Activated CD4-positive, alpha-beta memory T cell treated with anti-CD3 and anti-CD28 coated beads for 36 hours (primary cell): ENCODE data around the gene LMAN2. TPM values are rescaled to one million over a fixed set of nuclear protein-coding genes. Genes with fewer than 3 reads are reported as not detected.

Experiments
- CTCF ChIA-PET: fragments of 350-600 bp; sonication (Branson Sonifier 250); formaldehyde crosslinking; loops from one replicate; lab custom pipeline; 2021; ENCODE audit warnings: antibody characterized with exemption, inconsistent platforms; lab: Charles Lee
- POLR2A ChIA-PET: fragments of 350-600 bp; sonication (Branson Sonifier 250); formaldehyde crosslinking; loops from one replicate; lab custom pipeline; 2021; ENCODE audit warnings: antibody characterized with exemption; lab: Charles Lee
- DNase-seq: peaks from one replicate; pipeline ENCODE4 v3.0.0-alpha.2; 2020
- H3K27ac Mint-ChIP-seq: one replicate; pipeline ENCODE4 v1.8.0; 2021; ENCODE audit warnings: mixed read lengths
- H3K27me3 Mint-ChIP-seq: one replicate; pipeline ENCODE4 v1.8.0; 2021; ENCODE audit warnings: mixed read lengths
- H3K36me3 Mint-ChIP-seq: one replicate; pipeline ENCODE4 v1.8.0; 2021; ENCODE audit warnings: mixed read lengths
- H3K4me1 Mint-ChIP-seq: one replicate; pipeline ENCODE4 v1.8.0; 2021; ENCODE audit warnings: low read depth, mixed read lengths
- H3K4me3 Mint-ChIP-seq: one replicate; pipeline ENCODE4 v1.8.0; 2021; ENCODE audit warnings: mild to moderate bottlenecking, mixed read lengths
- H3K9me3 Mint-ChIP-seq: one replicate; pipeline ENCODE4 v1.8.0; 2021; ENCODE audit warnings: mixed read lengths
- intact Hi-C: fragments of 100-400 bp; cut with micrococcal nuclease; formaldehyde crosslinking; loops from one replicate; pipeline ENCODE4 v1.15.1; 2023
- total RNA-seq, 2 experiments: library from RNA; stranded (reverse); gene quantifications; one replicate each; pipeline ENCODE4 v1.2.3, GENCODE V29; 2021

The LMAN2 gene
- total RNA-seq, 2 experiments from 2014 or later: 98.3 to 104 TPM

DNA sequence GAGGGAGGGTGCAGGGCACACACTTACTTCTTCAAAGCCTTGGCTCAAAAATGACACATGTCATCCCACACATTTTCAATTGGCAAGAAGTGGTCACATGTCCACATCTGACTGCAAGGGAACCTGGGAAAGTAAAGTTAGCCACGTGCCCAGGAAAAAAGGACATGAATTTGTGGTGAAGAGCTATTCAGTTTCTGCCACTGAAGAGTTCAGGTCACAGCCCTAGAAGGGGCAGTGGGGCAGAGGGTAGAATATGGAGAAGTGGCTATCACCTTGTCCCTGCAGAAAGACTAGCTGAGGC is 4.3 kb upstream of the LMAN2 start:
- no peak overlapping the region for H3K4me3 Mint-ChIP-seq
- CTCF ChIA-PET: interaction anchor here (1.3 to 8.7 kb wide), 4 partner anchors 23 to 102 kb away, joined by 3 to 66 read pairs (median 4); no protein-coding TSS in a partner anchor
- intact Hi-C loops: loop anchor here (2.0 kb wide), 1 partner anchor 73 kb away; no protein-coding TSS in a partner anchor
- H3K9me3 Mint-ChIP-seq: peaks cover 9% of the 10 kb centered on the region
- no peaks in the 10 kb centered on the region for H3K27me3 Mint-ChIP-seq
- peaks cover 60% of the 10 kb centered on the region for H3K4me1 Mint-ChIP-seq
- POLR2A ChIA-PET: no interaction called here
- H3K36me3 Mint-ChIP-seq: peaks cover 3% of the 10 kb centered on the region
- H3K27ac Mint-ChIP-seq: no peak overlapping the region
- DNase-seq: no peak

DNA sequence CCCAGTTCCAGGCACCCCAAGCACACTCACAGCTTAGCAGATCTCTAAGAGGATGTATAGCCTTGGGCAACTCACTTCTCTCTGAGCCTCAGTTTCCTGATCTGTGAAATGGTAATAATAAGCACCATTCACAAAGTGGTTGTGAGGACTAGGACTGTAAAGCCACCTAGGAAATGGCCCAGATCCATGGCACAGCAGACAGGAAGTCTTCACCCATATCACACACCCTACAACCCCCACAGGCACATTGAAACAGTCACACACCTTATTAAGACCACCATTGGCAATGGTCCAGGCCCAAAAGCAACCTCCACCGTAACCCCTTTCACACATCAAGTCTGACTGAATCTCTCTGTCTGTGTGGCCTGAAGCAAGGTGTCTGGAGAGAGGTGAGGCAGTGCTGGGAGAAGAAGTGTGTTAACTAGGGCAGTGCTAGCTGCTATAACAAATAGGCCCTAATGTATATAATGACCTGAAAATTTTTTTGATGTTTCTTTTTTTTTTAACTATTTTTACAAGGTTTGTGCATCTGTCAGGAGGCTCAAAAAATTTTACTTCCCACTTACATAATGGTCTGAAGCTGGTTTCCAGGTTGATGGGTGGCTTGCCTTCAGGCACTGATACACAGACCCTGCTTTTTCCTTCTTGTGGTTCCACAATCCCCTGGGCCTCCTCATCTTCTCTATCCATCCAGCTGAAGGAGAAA is 3.8 kb upstream of the LMAN2 start:
- no peak for DNase-seq
- intact Hi-C loops: no loop called here
- H3K27me3 Mint-ChIP-seq: no peaks in the 10 kb centered on the region
- ChIA-PET POLR2A (no interaction called here), CTCF (interaction anchor here (0.6 to 8.7 kb wide), 3 partner anchors 9 to 47 kb away, joined by 4 to 66 read pairs (median 5); no protein-coding TSS in a partner anchor)
- peaks cover 62% of the 10 kb centered on the region for H3K4me1 Mint-ChIP-seq
- peaks cover 9% of the 10 kb centered on the region for H3K9me3 Mint-ChIP-seq
- peak overlapping the region; percentile 14 for H3K4me3 Mint-ChIP-seq
- H3K36me3 Mint-ChIP-seq: peaks cover 3% of the 10 kb centered on the region
- H3K27ac Mint-ChIP-seq: no peak overlapping the region

DNA sequence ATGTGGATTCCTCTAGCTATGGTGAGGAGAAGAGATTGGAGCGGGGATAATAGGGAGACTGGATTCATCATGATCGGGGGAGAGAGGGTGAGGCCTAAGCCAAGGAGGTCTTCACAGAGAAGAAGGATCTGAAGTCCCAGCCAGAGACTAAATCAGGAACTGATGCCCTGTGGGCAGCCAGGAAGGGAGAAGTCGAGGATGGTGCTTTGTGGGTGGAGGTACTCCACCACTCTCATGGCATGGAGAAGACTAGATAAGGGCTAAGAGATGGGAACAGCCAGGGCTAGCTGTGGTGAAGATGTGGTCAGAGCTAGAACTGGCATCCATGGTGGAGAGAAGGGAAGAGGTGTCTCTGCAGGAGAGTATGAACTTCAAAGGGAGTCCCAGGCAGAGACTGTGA is 3.2 kb upstream of the LMAN2 start:
- Mint-ChIP-seq H3K9me3 (peaks cover 9% of the 10 kb centered on the region), H3K4me1 (peaks cover 62% of the 10 kb centered on the region), H3K27ac (no peak overlapping the region), H3K27me3 (no peaks in the 10 kb centered on the region), H3K36me3 (peaks cover 3% of the 10 kb centered on the region), H3K4me3 (no peak overlapping the region)
- intact Hi-C loops: loop anchor here (5.0 kb wide), 3 partner anchors 33 to 967 kb away; partner anchors contain the start of genes HIGD2A, NOP16 and NSD1
- ChIA-PET POLR2A (no interaction called here), CTCF (interaction anchor here (0.6 to 8.7 kb wide), 4 partner anchors 10 to 101 kb away, joined by 4 to 66 read pairs (median 5); no protein-coding TSS in a partner anchor)
- DNase-seq: no peak

DNA sequence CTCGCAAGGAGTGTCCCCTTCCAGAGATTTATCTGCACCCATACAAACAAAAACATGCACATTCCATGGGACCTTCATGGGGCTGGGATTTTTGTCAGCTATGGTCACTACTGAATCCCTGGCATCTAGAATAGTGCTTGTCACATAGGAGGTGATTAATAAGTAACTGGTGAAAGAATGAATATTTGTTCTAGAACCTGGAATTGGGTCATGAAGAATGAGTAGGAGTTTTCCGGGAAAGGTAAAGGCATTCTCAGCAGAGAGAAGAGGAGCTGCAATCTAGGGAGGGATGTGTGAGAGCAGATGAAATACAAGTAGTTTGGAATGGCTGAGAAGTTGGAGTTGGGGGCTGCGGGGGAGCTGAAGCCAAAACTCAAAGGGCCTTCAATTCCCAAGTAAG is 2.8 kb upstream of the LMAN2 start:
- ChIA-PET CTCF (interaction anchor here (1.2 to 8.7 kb wide), 3 partner anchors 17 to 101 kb away, joined by 5 to 66 read pairs (median 33); no protein-coding TSS in a partner anchor), POLR2A (no interaction called here)
- intact Hi-C loops: loop anchor here (5.0 kb wide), 3 partner anchors 33 to 967 kb away; partner anchors contain the start of genes HIGD2A, NOP16 and NSD1
- Mint-ChIP-seq H3K36me3 (peaks cover 3% of the 10 kb centered on the region), H3K9me3 (peaks cover 9% of the 10 kb centered on the region), H3K27ac (no peak overlapping the region), H3K4me1 (peaks cover 62% of the 10 kb centered on the region), H3K4me3 (no peak overlapping the region), H3K27me3 (no peaks in the 10 kb centered on the region)
- DNase-seq: no peak

DNA sequence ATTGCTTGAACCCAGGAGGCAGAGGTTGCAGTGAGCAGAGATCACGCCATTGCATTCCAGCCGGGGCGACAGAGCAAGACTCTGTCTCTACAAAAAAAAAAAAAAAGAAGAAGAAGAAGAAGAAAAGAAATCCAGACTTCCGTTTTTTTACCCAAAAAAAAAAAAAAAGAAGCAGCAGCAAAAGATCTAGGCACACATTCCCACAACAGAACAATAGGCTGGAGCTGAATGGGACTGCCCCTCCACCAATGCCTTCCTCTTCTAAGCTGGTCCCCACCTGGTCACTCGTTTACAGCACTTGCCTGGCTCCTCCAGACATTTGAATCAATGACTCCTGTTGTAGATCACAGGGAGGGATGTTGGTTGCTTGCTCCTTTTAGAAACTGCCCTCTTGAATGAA is 1.6 kb upstream of the LMAN2 start:
- Mint-ChIP-seq H3K27me3 (no peaks in the 10 kb centered on the region), H3K36me3 (peaks cover 3% of the 10 kb centered on the region), H3K4me1 (peaks cover 62% of the 10 kb centered on the region), H3K9me3 (peaks cover 9% of the 10 kb centered on the region), H3K27ac (no peak overlapping the region), H3K4me3 (no peak overlapping the region)
- intact Hi-C loops: loop anchor here (5.0 kb wide), 3 partner anchors 34 to 966 kb away; partner anchors contain the start of genes HIGD2A, NOP16 and NSD1
- CTCF ChIA-PET: interaction anchor here (3.0 to 5.7 kb wide), 4 partner anchors 18 to 50 kb away, joined by 15 to 33 read pairs (median 23); no protein-coding TSS in a partner anchor
- POLR2A ChIA-PET: interaction anchor here (0.7 kb wide), 1 partner anchor 91 kb away, joined by 3 read pairs; no protein-coding TSS in a partner anchor
- no peak for DNase-seq

DNA sequence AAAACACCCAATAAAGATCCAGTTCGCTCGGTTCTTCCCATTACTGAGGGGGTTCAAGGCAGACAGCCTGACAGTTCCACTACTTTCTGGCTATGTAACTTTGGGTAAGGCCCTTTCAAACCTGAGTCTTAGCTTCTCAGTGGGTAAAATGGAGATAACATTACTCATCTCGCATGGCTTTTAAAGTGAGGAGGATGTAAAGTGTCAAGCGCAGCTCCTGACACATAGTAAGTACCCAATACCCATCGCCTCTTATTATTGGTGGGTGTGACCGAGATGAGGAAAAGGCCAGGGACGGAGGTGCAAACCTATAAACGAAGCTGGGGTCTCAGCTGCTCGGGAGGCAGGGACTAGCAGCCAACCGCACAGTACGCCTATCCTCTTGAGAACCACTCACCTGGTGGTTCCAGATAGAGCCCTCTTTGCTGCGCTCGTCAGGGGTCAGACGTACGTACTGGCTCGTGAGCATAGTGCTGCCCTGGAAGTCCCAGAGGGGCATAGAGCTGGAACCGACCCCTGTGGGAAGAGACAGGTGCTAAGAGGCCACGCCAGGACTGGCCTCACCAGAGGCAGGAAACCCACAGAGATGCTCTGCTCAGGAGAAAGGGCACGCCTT is 584 bp downstream of the LMAN2 start:
- Mint-ChIP-seq H3K4me3 (peak overlapping the region; percentile 96), H3K9me3 (peaks cover 9% of the 10 kb centered on the region), H3K27me3 (no peaks in the 10 kb centered on the region), H3K36me3 (peaks cover 10% of the 10 kb centered on the region), H3K4me1 (peaks cover 61% of the 10 kb centered on the region), H3K27ac (peak overlapping the region; percentile 99)
- POLR2A ChIA-PET: interaction anchor here (0.8 to 2.5 kb wide), 11 partner anchors 10 to 249 kb away, joined by 3 to 11 read pairs (median 6); partner anchors contain the start of genes B4GALT7, GRK6, MXD3 and PDLIM7
- DNase-seq: peak; percentile 24
- CTCF ChIA-PET: interaction anchor here (0.8 to 5.7 kb wide), 13 partner anchors 9 to 237 kb away, joined by 3 to 33 read pairs (median 4); partner anchors contain the start of genes PRELID1 and RAB24
- intact Hi-C loops: loop anchor here (2.0 to 5.0 kb wide), 4 partner anchors 36 to 964 kb away; partner anchors contain the start of genes HIGD2A, NOP16 and NSD1

DNA sequence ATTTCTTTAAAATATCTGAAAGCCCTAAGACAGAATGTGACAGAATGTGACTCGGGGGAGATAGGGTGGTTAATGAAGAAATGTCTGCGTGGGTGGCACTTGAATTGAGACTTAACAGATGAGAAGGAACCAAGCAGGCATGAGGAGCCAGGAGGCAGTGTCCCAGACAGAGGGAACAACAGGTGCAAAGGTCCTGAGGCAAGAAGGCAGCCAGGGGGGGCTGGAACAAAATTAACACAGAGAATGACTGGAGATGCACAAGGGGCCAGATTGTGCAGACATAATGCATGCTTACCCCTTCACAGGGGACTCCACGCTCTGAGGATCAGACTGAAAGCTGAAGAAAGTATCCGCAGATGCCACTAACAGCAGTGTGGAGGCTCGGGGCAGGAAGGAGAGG is 1.7 kb downstream of the LMAN2 start:
- Mint-ChIP-seq H3K27me3 (no peaks in the 10 kb centered on the region), H3K4me3 (peak overlapping the region; percentile 64), H3K27ac (peak overlapping the region; percentile 9), H3K9me3 (no peaks in the 10 kb centered on the region), H3K36me3 (peaks cover 8% of the 10 kb centered on the region), H3K4me1 (peaks cover 51% of the 10 kb centered on the region)
- CTCF ChIA-PET: interaction anchor here (1.2 to 5.7 kb wide), 5 partner anchors 7 to 52 kb away, joined by 3 to 33 read pairs (median 3); no protein-coding TSS in a partner anchor
- POLR2A ChIA-PET: interaction anchor here (1.4 kb wide), 1 partner anchor 39 kb away, joined by 5 read pairs; no protein-coding TSS in a partner anchor
- intact Hi-C loops: loop anchor here (2.0 to 5.0 kb wide), 4 partner anchors 37 to 962 kb away; partner anchors contain the start of genes HIGD2A, NOP16 and NSD1
- DNase-seq: no peak

DNA sequence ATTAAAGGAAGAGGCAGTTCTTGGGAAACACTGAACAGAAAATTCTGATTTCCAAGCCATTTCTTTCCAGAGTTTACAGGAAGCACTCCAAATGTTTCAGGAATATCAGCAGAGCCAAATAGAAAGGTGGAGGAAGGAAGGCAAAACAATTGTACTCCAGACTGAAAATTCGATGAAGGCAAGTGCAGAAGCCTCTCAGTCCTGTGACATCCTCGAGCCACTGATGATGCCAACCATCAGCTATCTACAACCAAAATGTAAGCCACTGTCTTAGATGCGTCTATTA is 2.2 kb downstream of the LMAN2 start:
- H3K4me1 Mint-ChIP-seq: peaks cover 46% of the 10 kb centered on the region
- ChIA-PET POLR2A (interaction anchor here (0.7 kb wide), 1 partner anchor 833 kb away, joined by 3 read pairs; no protein-coding TSS in a partner anchor), CTCF (interaction anchor here (1.2 to 5.7 kb wide), 7 partner anchors 21 to 152 kb away, joined by 3 to 33 read pairs (median 4); no protein-coding TSS in a partner anchor)
- H3K27ac Mint-ChIP-seq: no peak overlapping the region
- H3K9me3 Mint-ChIP-seq: no peaks in the 10 kb centered on the region
- no peak for DNase-seq
- no peaks in the 10 kb centered on the region for H3K27me3 Mint-ChIP-seq
- H3K4me3 Mint-ChIP-seq: no peak overlapping the region
- intact Hi-C loops: no loop called here
- peaks cover 8% of the 10 kb centered on the region for H3K36me3 Mint-ChIP-seq

DNA sequence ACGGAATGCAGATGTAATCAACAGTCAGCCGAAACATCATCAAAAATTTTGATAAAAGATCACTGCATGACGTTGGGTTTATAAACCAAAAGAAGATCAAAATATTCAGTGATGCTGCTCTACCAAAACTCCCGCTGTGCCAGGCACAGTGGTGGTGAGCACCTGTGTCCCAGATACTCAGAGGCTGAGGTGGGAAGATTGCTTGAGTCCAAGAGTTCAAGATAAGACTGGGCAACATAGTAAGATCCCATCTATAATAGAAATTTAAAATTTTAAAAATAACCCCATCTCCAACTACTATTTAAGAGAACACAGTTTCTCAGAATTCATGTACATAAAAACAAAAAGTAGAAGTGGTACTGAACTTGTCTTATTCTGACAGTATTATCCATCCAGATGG is 3.8 kb downstream of the LMAN2 start:
- DNase-seq: no peak
- no peaks in the 10 kb centered on the region for H3K9me3 Mint-ChIP-seq
- POLR2A ChIA-PET: interaction anchor here (0.5 kb wide), 1 partner anchor 37 kb away, joined by 3 read pairs; the partner anchor contains the start of gene SLC34A1
- H3K27ac Mint-ChIP-seq: peak overlapping the region; percentile 55
- H3K4me1 Mint-ChIP-seq: peaks cover 49% of the 10 kb centered on the region
- peaks cover 13% of the 10 kb centered on the region for H3K36me3 Mint-ChIP-seq
- H3K27me3 Mint-ChIP-seq: no peaks in the 10 kb centered on the region
- intact Hi-C loops: no loop called here
- CTCF ChIA-PET: interaction anchor here (1.2 kb wide), 2 partner anchors 43 to 55 kb away, joined by 3 to 4 read pairs; no protein-coding TSS in a partner anchor
- no peak overlapping the region for H3K4me3 Mint-ChIP-seq

DNA sequence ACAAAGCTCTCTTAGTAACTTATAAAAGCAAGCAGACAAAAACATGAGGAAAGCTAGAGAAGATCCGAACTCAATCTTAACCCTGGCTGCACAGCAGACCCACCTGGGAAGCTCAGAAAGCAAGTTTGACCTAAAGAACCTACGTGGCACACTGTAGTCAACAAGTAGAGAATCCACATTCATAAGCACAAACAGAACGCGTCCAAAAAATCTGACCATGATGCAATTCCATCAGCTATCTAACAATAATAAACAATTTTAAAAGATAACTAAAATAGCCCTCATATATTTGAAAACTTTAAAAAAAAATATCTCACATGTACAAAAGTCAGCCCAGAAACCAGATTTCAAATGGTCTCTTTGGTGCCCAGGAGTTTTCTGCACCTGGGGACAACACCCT is 4.6 kb downstream of the LMAN2 start:
- ChIA-PET POLR2A (no interaction called here), CTCF (interaction anchor here (0.5 to 1.8 kb wide), 11 partner anchors 13 to 154 kb away, joined by 3 to 6 read pairs (median 3); partner anchors contain the start of gene SLC34A1)
- intact Hi-C loops: no loop called here
- H3K36me3 Mint-ChIP-seq: peaks cover 15% of the 10 kb centered on the region
- H3K4me1 Mint-ChIP-seq: peaks cover 45% of the 10 kb centered on the region
- H3K27me3 Mint-ChIP-seq: no peaks in the 10 kb centered on the region
- no peaks in the 10 kb centered on the region for H3K9me3 Mint-ChIP-seq
- H3K4me3 Mint-ChIP-seq: no peak overlapping the region
- H3K27ac Mint-ChIP-seq: peak overlapping the region; percentile 35
- no peak for DNase-seq

DNA sequence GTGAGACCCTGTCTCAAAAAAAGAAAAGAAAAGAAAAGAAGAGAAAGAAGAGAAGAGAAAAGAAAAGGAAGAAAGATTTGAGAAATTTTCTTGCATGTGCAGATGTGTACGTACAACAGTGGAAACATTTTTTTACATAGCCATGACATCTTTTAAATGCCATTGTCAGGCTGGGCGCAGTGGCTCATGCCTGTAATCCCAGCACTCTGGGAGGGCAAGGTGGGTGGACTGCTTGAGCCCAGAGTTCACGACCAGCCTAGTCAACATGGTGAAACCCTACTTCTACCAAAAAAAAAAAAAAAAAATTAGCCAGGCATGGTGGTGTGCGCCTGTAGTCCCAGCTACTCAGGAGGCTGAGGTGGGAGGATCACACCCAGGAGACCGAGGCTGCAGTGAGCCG is 6.6 kb downstream of the LMAN2 start:
- H3K4me3 Mint-ChIP-seq: no peak overlapping the region
- intact Hi-C loops: no loop called here
- ChIA-PET CTCF (no interaction called here), POLR2A (interaction anchor here (0.6 kb wide), 1 partner anchor 35 kb away, joined by 4 read pairs; no protein-coding TSS in a partner anchor)
- peaks cover 24% of the 10 kb centered on the region for H3K36me3 Mint-ChIP-seq
- no peak for DNase-seq
- peaks cover 40% of the 10 kb centered on the region for H3K4me1 Mint-ChIP-seq
- no peak overlapping the region for H3K27ac Mint-ChIP-seq
- no peaks in the 10 kb centered on the region for H3K9me3 Mint-ChIP-seq
- no peaks in the 10 kb centered on the region for H3K27me3 Mint-ChIP-seq
